Effector CD4-positive, alpha-beta T cell (primary cell): Measurements from ENCODE around the gene MAN1B1.

Experiments used
- DNase-seq: peaks from one replicate; pipeline ENCODE4 v3.0.0-alpha.2; 2020

MAN1B1 gene

GRCh38 chr9:137088121-137088520 is 1.3 kb downstream of the MAN1B1 start:
- no peak for DNase-seq

- DNase-seq = no peak
Observed at GRCh38 chr9:137089232-137089947, 2.6 kb downstream of the MAN1B1 start.

GRCh38 chr9:137095664-137096517 is 9.1 kb downstream of the MAN1B1 start:
- DNase-seq = peak; percentile 87

- no peak for DNase-seq
Observed at GRCh38 chr9:137096785-137097546, 10.2 kb downstream of the MAN1B1 start.

GRCh38 chr9:137097761-137098462 is 11.1 kb downstream of the MAN1B1 start:
- no peak for DNase-seq

- no peak for DNase-seq
Observed at GRCh38 chr9:137099231-137099630, 12.4 kb downstream of the MAN1B1 start.

GRCh38 chr9:137103206-137103999 is 16.6 kb downstream of the MAN1B1 start:
- no peak for DNase-seq

- DNase-seq = no peak
Observed at GRCh38 chr9:137105814-137106661, 19.3 kb downstream of the MAN1B1 start.

GRCh38 chr9:137106662-137107250 is 20.0 kb downstream of the MAN1B1 start:
- DNase-seq = no peak

- DNase-seq = no peak
Observed at GRCh38 chr9:137107312-137107921, 20.6 kb downstream of the MAN1B1 start.

- DNase-seq = no peak
Observed at GRCh38 chr9:137107982-137108381, 21.2 kb downstream of the MAN1B1 start.

GRCh38 chr9:137108608-137109249 is 21.9 kb downstream of the MAN1B1 start:
- DNase-seq = no peak

GRCh38 chr9:137109250-137110146 is 22.7 kb downstream of the MAN1B1 start:
- no peak for DNase-seq

GRCh38 chr9:137110147-137110910 is 23.5 kb downstream of the MAN1B1 start:
- no peak for DNase-seq

GRCh38 chr9:137110911-137111787 is 24.4 kb downstream of the MAN1B1 start:
- no peak for DNase-seq

GRCh38 chr9:137111788-137112563 is 25.2 kb downstream of the MAN1B1 start:
- no peak for DNase-seq
